NCI-H146 treated with DMSO at 0.1 percent for 48 hours (cell line): ENCODE measurements around the gene PARD3B.
A peak's percentile ranks its signal among the peaks of the same experiment; 100 is the strongest.
"Not testable (repeated sequence)": the region's sequence is repeated elsewhere in the genome, so short reads cannot be mapped to it uniquely, and the experiment has no call there.

ENCODE experiments used
- DNase-seq: peaks from one replicate; lab custom pipeline; 2025; ENCODE audit not compliant: unreplicated experiment; lab: John Stamatoyannopoulos, UW

PARD3B gene

GRCh38 chr2:204538182-204539018, 6.9 kb upstream of the PARD3B start:
- DNase-seq, result peak; percentile 27

- DNase-seq, result no peak
Measured at GRCh38 chr2:204539019-204539385, 6.3 kb upstream of the PARD3B start.

- no peak for DNase-seq
Measured at GRCh38 chr2:204541637-204542036, 3.6 kb upstream of the PARD3B start.

GRCh38 chr2:204542982-204543608, 2.2 kb upstream of the PARD3B start:
- no peak for DNase-seq

- peak; percentile 15 for DNase-seq
Measured at GRCh38 chr2:204545861-204546735, 823 bp downstream of the PARD3B start.

- DNase-seq, result no peak
Measured at GRCh38 chr2:204550751-204551511, 5.7 kb downstream of the PARD3B start.

- DNase-seq, result no peak
Measured at GRCh38 chr2:204551512-204551863, 6.2 kb downstream of the PARD3B start.

GRCh38 chr2:204557604-204558003, 12.3 kb downstream of the PARD3B start:
- no peak for DNase-seq

GRCh38 chr2:204559358-204559757, 14.1 kb downstream of the PARD3B start:
- not testable (repeated sequence) for DNase-seq

- no peak for DNase-seq
Measured at GRCh38 chr2:204560902-204561301, 15.6 kb downstream of the PARD3B start.

GRCh38 chr2:204561771-204562170, 16.5 kb downstream of the PARD3B start:
- no peak for DNase-seq

- DNase-seq, result no peak
Measured at GRCh38 chr2:204566439-204566838, 21.2 kb downstream of the PARD3B start.

GRCh38 chr2:204570421-204570820, 25.1 kb downstream of the PARD3B start:
- no peak for DNase-seq

GRCh38 chr2:204571041-204571440, 25.8 kb downstream of the PARD3B start:
- DNase-seq, result no peak

- DNase-seq, result no peak
Measured at GRCh38 chr2:204571911-204572310, 26.6 kb downstream of the PARD3B start.

- no peak for DNase-seq
Measured at GRCh38 chr2:204573221-204573620, 27.9 kb downstream of the PARD3B start.

GRCh38 chr2:204574486-204574885, 29.2 kb downstream of the PARD3B start:
- no peak for DNase-seq

GRCh38 chr2:204575463-204575862, 30.2 kb downstream of the PARD3B start:
- no peak for DNase-seq

- DNase-seq, result no peak
Measured at GRCh38 chr2:204576362-204576979, 31.2 kb downstream of the PARD3B start.

GRCh38 chr2:204578928-204579598, 33.8 kb downstream of the PARD3B start:
- no peak for DNase-seq
